ENCODE results near the gene EML3.

EML3 gene

GRCh38 chr11:62552485-62553079, 60.0 kb downstream of the EML3 start:
- DNase-seq (ENCODE audit: insufficient read length, low spot score): peak; percentile 85
- no peak for FAIRE-seq
- no peak for TF ChIP-seq CTCF (IDR thresholded peaks at IDR 0.05; ENCODE audit: insufficient read depth, missing control alignments)
